Measurements from ENCODE around the gene KRTDAP.

Gene KRTDAP

GRCh38 chr19:35521124-35521743, 31.0 kb upstream of the KRTDAP start:
- no peak for TF ChIP-seq CTCF (IDR thresholded peaks at IDR 0.05; ENCODE audit: control insufficient read depth, extremely low read depth, insufficient read depth)
- H3K4me3 ChIP-seq (ENCODE audit: low read depth, low read length): no peak overlapping the region
- DNase-seq (ENCODE audit: low read depth): no peak

- TF ChIP-seq CTCF (IDR thresholded peaks at IDR 0.05; ENCODE audit: control insufficient read depth, extremely low read depth, insufficient read depth): no peak
- H3K4me3 ChIP-seq (ENCODE audit: low read depth, low read length): no peak overlapping the region
- DNase-seq (ENCODE audit: low read depth): no peak
Measured at GRCh38 chr19:35519291-35519690, 29.0 kb upstream of the KRTDAP start.

GRCh38 chr19:35518313-35518712, 28.0 kb upstream of the KRTDAP start:
- TF ChIP-seq CTCF (IDR thresholded peaks at IDR 0.05; ENCODE audit: control insufficient read depth, extremely low read depth, insufficient read depth): no peak
- no peak for DNase-seq (ENCODE audit: low read depth)
- H3K4me3 ChIP-seq (ENCODE audit: low read depth, low read length): no peak overlapping the region

GRCh38 chr19:35517342-35517741, 27.1 kb upstream of the KRTDAP start:
- DNase-seq (ENCODE audit: low read depth): no peak
- TF ChIP-seq CTCF (IDR thresholded peaks at IDR 0.05; ENCODE audit: control insufficient read depth, extremely low read depth, insufficient read depth): no peak
- H3K4me3 ChIP-seq (ENCODE audit: low read depth, low read length): no peak overlapping the region

- no peak for TF ChIP-seq CTCF (IDR thresholded peaks at IDR 0.05; ENCODE audit: control insufficient read depth, extremely low read depth, insufficient read depth)
- no peak for DNase-seq (ENCODE audit: low read depth)
- no peak overlapping the region for H3K4me3 ChIP-seq (ENCODE audit: low read depth, low read length)
Measured at GRCh38 chr19:35516310-35516709, 26.0 kb upstream of the KRTDAP start.

GRCh38 chr19:35514282-35514809, 24.1 kb upstream of the KRTDAP start:
- DNase-seq (ENCODE audit: low read depth): no peak
- no peak for TF ChIP-seq CTCF (IDR thresholded peaks at IDR 0.05; ENCODE audit: control insufficient read depth, extremely low read depth, insufficient read depth)
- no peak overlapping the region for H3K4me3 ChIP-seq (ENCODE audit: low read depth, low read length)

Measured in LNCaP clone FGC (cell line).